HepG2 (cell line): ENCODE data around the gene TMEM247. TPM values are rescaled to one million over a fixed set of nuclear protein-coding genes. Genes with fewer than 3 reads are reported as not detected.

ENCODE experiments used
- ATAC-seq: fragments of 200-7000 bp; cut with Tn5 transposase; 3 replicates; pipeline ENCODE4 v1.9.1; 2020; ENCODE audit warnings: mild to moderate bottlenecking, moderate library complexity
- BruUV-seq: library from RNA; stranded (reverse); fragments of 400-500 nt; replicated peaks from 2 replicates; lab custom pipeline; 2021; lab: Mats Ljungman, UMichigan
- CTCF ChIA-PET: fragments of 300-600 bp; formaldehyde crosslinking; extraction: SDS; loops from one replicate; lab custom pipeline; 2021; ENCODE audit warnings: low total read pairs, inconsistent platforms, low intra/inter-chr PET ratio; lab: Yijun Ruan, JAX
- POLR2A ChIA-PET: fragments of 350-600 bp; sonication (Branson Sonifier 250); formaldehyde crosslinking; loops from one replicate; lab custom pipeline; 2020; ENCODE audit warnings: antibody characterized with exemption, inconsistent platforms; lab: Yijun Ruan, JAX
- DNase-seq: peaks from one replicate; pipeline ENCODE4 v3.0.0-alpha.2; 2015; ENCODE audit warnings: low spot score
- FAIRE-seq: peaks from 3 replicates; lab custom pipeline; 2011; peaks lifted over from hg19 to GRCh38; lab: Jason Lieb, UNC
- H2AFZ ChIP-seq: one replicate; pipeline ENCODE4 v1.6.1; 2011; ENCODE audit warnings: low read length, inconsistent platforms
- H3K27ac ChIP-seq: fragments of 300-600 bp; 3 replicates; pipeline ENCODE4 v1.8.0; 2011; ENCODE audit warnings: mixed run types, mild to moderate bottlenecking, mixed read lengths, low read length, inconsistent platforms; ENCODE audit not compliant: insufficient read depth; ENCODE audit errors: extremely low read length
- H3K27me3 ChIP-seq, 2 experiments: fragments of 200-600 bp in 1 of 2; 2 replicates in 1 of 2; 3 replicates in 1 of 2; pipeline versions ENCODE4 v1.6.0 to v1.8.0; 2011; ENCODE audit warnings: low read length in 2 of 2, mild to moderate bottlenecking in 2 of 2, moderate library complexity in 2 of 2, inconsistent platforms in 1 of 2; ENCODE audit not compliant: insufficient read depth in 2 of 2, control insufficient read depth in 1 of 2
- H3K36me3 ChIP-seq, 2 experiments: fragments of 200-600 bp in 1 of 2; replicated peaks in 1 of 2; 2 replicates in 1 of 2; 3 replicates in 1 of 2; pipeline versions ENCODE4 v1.5.1 to v1.8.0; 2011; ENCODE audit warnings: low read length in 2 of 2, inconsistent platforms in 1 of 2; ENCODE audit not compliant: insufficient read depth in 2 of 2, control insufficient read depth in 1 of 2
- H3K4me1 ChIP-seq: 2 replicates; pipeline ENCODE4 v1.5.1; 2012; ENCODE audit warnings: low read length, inconsistent platforms; ENCODE audit not compliant: insufficient read depth
- H3K4me2 ChIP-seq: 2 replicates; pipeline ENCODE4 v1.6.0; 2011; ENCODE audit warnings: low read depth, low read length, inconsistent platforms
- H3K4me3 ChIP-seq, 3 experiments: fragments of 200-600 bp in 1 of 3; sonication (generic), shearing (Covaris generic) in 1 of 3; replicated peaks in 1 of 3; 2 replicates each; pipeline ENCODE4 v1.5.1; 2011 to 2016; ENCODE audit warnings: low read length in 3 of 3, inconsistent platforms in 2 of 3, low read depth in 2 of 3, mild to moderate bottlenecking in 2 of 3, control low read depth in 1 of 3, mixed read lengths in 1 of 3; ENCODE audit not compliant: insufficient read depth in 1 of 3
- H3K79me2 ChIP-seq: one replicate; pipeline ENCODE4 v1.6.1; 2011; ENCODE audit warnings: low read length, inconsistent platforms; ENCODE audit not compliant: insufficient read depth
- H3K9ac ChIP-seq: 2 replicates; pipeline ENCODE4 v1.6.0; 2011; ENCODE audit warnings: mild to moderate bottlenecking, low read depth, low read length, inconsistent platforms; ENCODE audit not compliant: insufficient read depth
- H3K9me3 ChIP-seq: 2 replicates; pipeline ENCODE4 v1.5.1; 2012; ENCODE audit warnings: mild to moderate bottlenecking, low read length
- H4K20me1 ChIP-seq: 2 replicates; pipeline ENCODE4 v1.6.0; 2011; ENCODE audit warnings: inconsistent platforms, mild to moderate bottlenecking, low read length, moderate library complexity; ENCODE audit not compliant: insufficient read depth
- IKZF4 ChIP-seq: sonication (generic); formaldehyde crosslinking; IDR thresholded peaks from 2 replicates; pipeline ENCODE4 v1.5.1; 2020; ENCODE audit warnings: borderline replicate concordance, mild to moderate bottlenecking, low read depth, missing genetic modification reagents; ENCODE audit errors: not compliant biosample characterization
- MXD3 ChIP-seq: IDR thresholded peaks from 2 replicates; pipeline ENCODE4 v1.6.1; 2016; ENCODE audit warnings: mild to moderate bottlenecking, missing biosample characterization, missing genetic modification reagents
- RFX3 ChIP-seq: IDR thresholded peaks from 2 replicates; pipeline ENCODE4 v1.6.1; 2016; ENCODE audit warnings: missing biosample characterization, missing genetic modification reagents
- ZNF264 ChIP-seq: sonication (generic); formaldehyde crosslinking; IDR thresholded peaks from 2 replicates; pipeline ENCODE4 v1.4.0; 2020; ENCODE audit warnings: missing genetic modification reagents
- ZNF367 ChIP-seq: sonication (generic); formaldehyde crosslinking; IDR thresholded peaks from 2 replicates; pipeline ENCODE4 v1.4.0; 2020; ENCODE audit warnings: missing genetic modification reagents, borderline replicate concordance
- ZNF703 ChIP-seq: sonication (generic); formaldehyde crosslinking; IDR thresholded peaks from 2 replicates; pipeline ENCODE4 v1.5.1; 2020; ENCODE audit warnings: missing genetic modification reagents, mild to moderate bottlenecking, moderate library complexity, borderline replicate concordance
- ZNF782 ChIP-seq: sonication (generic); formaldehyde crosslinking; IDR thresholded peaks from 2 replicates; pipeline ENCODE4 v1.4.0; 2020; ENCODE audit warnings: missing genetic modification reagents, mild to moderate bottlenecking, borderline replicate concordance
- WGBS: methylation state at CpG from one replicate; pipeline ENCODE4 v1.1.6; 2017; ENCODE audit warnings: low lambda C conversion rate; 5-methylcytosine and 5-hydroxymethylcytosine counted together
- in situ Hi-C: cut with HindIII; loops from 2 replicates; pipeline ENCODE4 v1.10.0; 2017; ENCODE audit warnings: low pct_unique_long_range_greater_than_20kb; ENCODE audit not compliant: extremely low pct_ligation_motif_present
- intact Hi-C: fragments of 100-400 bp; cut with micrococcal nuclease; formaldehyde crosslinking; loops from one replicate; pipeline ENCODE4 v1.10.0; 2022; ENCODE audit not compliant: unreplicated experiment
- polyA plus RNA-seq, 8 experiments: library from polyadenylated mRNA; depleted of rRNA in 3 of 8; stranded (reverse) in 7 of 8; unstranded in 1 of 8; fragments of >200 nt; fragmentation: Illumina TruSeq in 4 of 8; extraction: Trizol in 4 of 8; gene quantifications; 2 replicates each; pipeline versions ENCODE4 v1.2.1 to v1.2.3, GENCODE V29; 2011 to 2016; ENCODE audit warnings: low read depth in 4 of 8, missing spikeins in 1 of 8, mixed read lengths in 1 of 8; ENCODE audit not compliant: insufficient read depth in 1 of 8
- total RNA-seq, 5 experiments: library from RNA; depleted of rRNA; stranded (reverse); fragments of >200 nt; fragmentation: Illumina TruSeq; extraction: Trizol; gene quantifications; 2 replicates each; pipeline ENCODE4 v1.2.3, GENCODE V29; 2016; ENCODE audit warnings: low read depth in 1 of 5
- TF ChIP-seq, protein P1 (sequence below): sonication (generic); formaldehyde crosslinking; IDR thresholded peaks from 2 replicates; pipeline ENCODE4 v1.4.0; 2020; ENCODE audit warnings: missing genetic modification reagents

TMEM247 gene
- total and polyA plus RNA-seq, 2 of the 13 experiments (the other 11 are each of a cell fraction or from before 2014, with no cell fraction given): not detected

- Histone ChIP-seq H3K79me2 (no peaks in the 10 kb centered on the region), H3K36me3 (no peaks in the 10 kb centered on the region), H3K9ac (no peak overlapping the region), H3K27ac (no peak overlapping the region), H2AFZ (no peak overlapping the region), H4K20me1 (no peaks in the 10 kb centered on the region), H3K27me3 (peaks cover 2 to 34% of the 10 kb centered on the region in 2 experiments; a peak in 3 of 5 replicates), H3K4me2 (no peak overlapping the region), H3K4me1 (peaks cover 9% of the 10 kb centered on the region), H3K4me3 (no peak overlapping the region), H3K9me3 (no peaks in the 10 kb centered on the region)
- in situ Hi-C loops: no loop called here
- intact Hi-C loops: no loop called here
- ATAC-seq (no peak), DNase-seq (no peak), FAIRE-seq (no peak)
- BruUV-seq: no TSS peak
- TF ChIP-seq, protein P1, sequence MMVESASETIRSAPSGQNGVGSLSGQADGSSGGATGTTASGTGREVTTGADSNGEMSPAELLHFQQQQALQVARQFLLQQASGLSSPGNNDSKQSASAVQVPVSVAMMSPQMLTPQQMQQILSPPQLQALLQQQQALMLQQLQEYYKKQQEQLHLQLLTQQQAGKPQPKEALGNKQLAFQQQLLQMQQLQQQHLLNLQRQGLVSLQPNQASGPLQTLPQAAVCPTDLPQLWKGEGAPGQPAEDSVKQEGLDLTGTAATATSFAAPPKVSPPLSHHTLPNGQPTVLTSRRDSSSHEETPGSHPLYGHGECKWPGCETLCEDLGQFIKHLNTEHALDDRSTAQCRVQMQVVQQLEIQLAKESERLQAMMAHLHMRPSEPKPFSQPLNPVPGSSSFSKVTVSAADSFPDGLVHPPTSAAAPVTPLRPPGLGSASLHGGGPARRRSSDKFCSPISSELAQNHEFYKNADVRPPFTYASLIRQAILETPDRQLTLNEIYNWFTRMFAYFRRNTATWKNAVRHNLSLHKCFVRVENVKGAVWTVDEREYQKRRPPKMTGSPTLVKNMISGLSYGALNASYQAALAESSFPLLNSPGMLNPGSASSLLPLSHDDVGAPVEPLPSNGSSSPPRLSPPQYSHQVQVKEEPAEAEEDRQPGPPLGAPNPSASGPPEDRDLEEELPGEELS (CRISPR knock-in tag): no peak
- no peak for TF ChIP-seq ZNF782 (CRISPR knock-in tag)
- no peak for TF ChIP-seq IKZF4 (CRISPR knock-in tag)
- no peak for TF ChIP-seq ZNF367 (CRISPR knock-in tag)
- no peak for TF ChIP-seq ZNF703
- no peak for TF ChIP-seq MXD3
- no peak for TF ChIP-seq ZNF264 (CRISPR knock-in tag)
- TF ChIP-seq RFX3 (CRISPR knock-in tag): no peak
- ChIA-PET POLR2A (no interaction called here), CTCF (no interaction called here)
- 38% methylated on average over 5 of the region's 5 CpGs for WGBS
Observed at GRCh38 chr2:46485002-46485401, 5.6 kb downstream of the TMEM247 start.
